HG03457 (cell line): ENCODE results near the gene TNRC6B.
"Not testable (repeated sequence)": the region's sequence is repeated elsewhere in the genome, so short reads cannot be mapped to it uniquely, and the experiment has no call there.

Experiments
- ATAC-seq: cut with Tn5 transposase; IDR thresholded peaks from one replicate; pipeline ENCODE4 v1.9.1; 2021; ENCODE audit warnings: moderate number of reproducible peaks; ENCODE audit not compliant: unreplicated experiment

Gene TNRC6B

GRCh38 chr22:40177738-40178416 is at the start of gene TNRC6B:
Gene TNRC6B (plus strand): TSS chr22:40177925. CDS start chr22:40178136, 211 bp downstream.
- ATAC-seq = peak; percentile 75

GRCh38 chr22:40128989-40129388 is 48.7 kb upstream of the TNRC6B start:
- no peak for ATAC-seq

- ATAC-seq = no peak
These were observed 40.6 kb upstream of the TNRC6B start for GRCh38 chr22:40137132-40137531.

GRCh38 chr22:40138866-40139265 is 38.9 kb upstream of the TNRC6B start:
- no peak for ATAC-seq

- ATAC-seq = no peak
These were observed 30.1 kb upstream of the TNRC6B start for GRCh38 chr22:40147388-40148176.

- ATAC-seq = no peak
These were observed 24.5 kb upstream of the TNRC6B start for GRCh38 chr22:40153192-40153591.

GRCh38 chr22:40153705-40154104 is 24.0 kb upstream of the TNRC6B start:
- ATAC-seq = no peak

- ATAC-seq = no peak
These were observed 21.7 kb upstream of the TNRC6B start for GRCh38 chr22:40156001-40156516.

- not testable (repeated sequence) for ATAC-seq
These were observed 21.0 kb upstream of the TNRC6B start for GRCh38 chr22:40156682-40157081.

GRCh38 chr22:40157330-40157945 is 20.3 kb upstream of the TNRC6B start:
- no peak for ATAC-seq

- no peak for ATAC-seq
These were observed 16.5 kb upstream of the TNRC6B start for GRCh38 chr22:40161194-40161593.

GRCh38 chr22:40165537-40165936 is 12.2 kb upstream of the TNRC6B start:
- ATAC-seq = not testable (repeated sequence)

- ATAC-seq = no peak
These were observed 2.0 kb upstream of the TNRC6B start for GRCh38 chr22:40175611-40176244.

GRCh38 chr22:40176921-40177737 is 596 bp upstream of the TNRC6B start:
- peak; percentile 7 for ATAC-seq

GRCh38 chr22:40178417-40179409 is 988 bp downstream of the TNRC6B start:
- ATAC-seq = no peak

- no peak for ATAC-seq
These were observed 1.8 kb downstream of the TNRC6B start for GRCh38 chr22:40179526-40179925.

GRCh38 chr22:40180403-40180802 is 2.7 kb downstream of the TNRC6B start:
- ATAC-seq = no peak

GRCh38 chr22:40181323-40181722 is 3.6 kb downstream of the TNRC6B start:
- ATAC-seq = no peak

- ATAC-seq = no peak
These were observed 4.6 kb downstream of the TNRC6B start for GRCh38 chr22:40182231-40182835.
